Measurements from ENCODE around the gene HYAL3. TPM values are rescaled to one million over a fixed set of nuclear protein-coding genes. Genes with fewer than 3 reads are reported as not detected.

The HYAL3 gene
- total and polyA plus RNA-seq, 10 of the 15 experiments (the other 5 are each of a cell fraction or from before 2014, with no cell fraction given), result 0.37 to 4.2 (median 2.8) TPM

- TF ChIP-seq IRF3 (IDR thresholded peaks at IDR 0.05) (no peak), IKZF2 (IDR thresholded peaks at IDR 0.05) (no peak), ZNF592 (IDR thresholded peaks at IDR 0.05) (no peak), CBX5 (IDR thresholded peaks at IDR 0.05; ENCODE audit: low read depth) (no peak), ESRRA (IDR thresholded peaks at IDR 0.05; ENCODE audit: low read length) (no peak)
- TF ChIP-seq, protein P1, sequence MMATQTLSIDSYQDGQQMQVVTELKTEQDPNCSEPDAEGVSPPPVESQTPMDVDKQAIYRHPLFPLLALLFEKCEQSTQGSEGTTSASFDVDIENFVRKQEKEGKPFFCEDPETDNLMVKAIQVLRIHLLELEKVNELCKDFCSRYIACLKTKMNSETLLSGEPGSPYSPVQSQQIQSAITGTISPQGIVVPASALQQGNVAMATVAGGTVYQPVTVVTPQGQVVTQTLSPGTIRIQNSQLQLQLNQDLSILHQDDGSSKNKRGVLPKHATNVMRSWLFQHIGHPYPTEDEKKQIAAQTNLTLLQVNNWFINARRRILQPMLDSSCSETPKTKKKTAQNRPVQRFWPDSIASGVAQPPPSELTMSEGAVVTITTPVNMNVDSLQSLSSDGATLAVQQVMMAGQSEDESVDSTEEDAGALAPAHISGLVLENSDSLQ (IDR thresholded peaks at IDR 0.05), result no peak
Measured at GRCh38 chr3:50268703-50269451, 30.3 kb downstream of the HYAL3 start, which contains the start of gene SEMA3B (continued).

Data from GM12878 (cell line).